ENCODE data around the gene AHRR. TPM values are rescaled to one million over a fixed set of nuclear protein-coding genes. Genes with fewer than 3 reads are reported as not detected.

AHRR gene
- polyA plus RNA-seq, 2 of the 4 experiments (the other 2 are of a cell fraction) = 1.2 to 1.7 TPM

DNA sequence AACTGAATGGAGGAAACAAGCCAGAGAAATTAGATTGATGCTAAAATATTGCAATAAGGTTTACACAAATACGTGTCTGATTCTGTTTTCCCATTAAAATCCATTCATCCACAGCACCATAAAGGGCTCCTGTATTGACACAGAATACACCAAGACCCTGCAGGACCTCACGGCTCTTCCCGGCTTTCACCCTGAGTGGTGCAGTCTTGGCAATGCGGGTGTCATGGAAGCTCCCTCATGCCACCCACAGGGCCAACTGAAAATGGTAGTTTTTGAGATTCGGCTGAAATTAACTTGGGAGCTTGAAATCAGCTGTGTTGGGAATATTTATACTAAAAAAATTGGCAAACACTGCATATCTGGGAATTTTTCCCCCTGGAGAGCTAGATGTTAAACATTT, 104.2 kb downstream of the AHRR start:
- 62% methylated on average over 5 of the region's 5 CpGs for WGBS (ENCODE audit: missing lambda C conversion rate)

DNA sequence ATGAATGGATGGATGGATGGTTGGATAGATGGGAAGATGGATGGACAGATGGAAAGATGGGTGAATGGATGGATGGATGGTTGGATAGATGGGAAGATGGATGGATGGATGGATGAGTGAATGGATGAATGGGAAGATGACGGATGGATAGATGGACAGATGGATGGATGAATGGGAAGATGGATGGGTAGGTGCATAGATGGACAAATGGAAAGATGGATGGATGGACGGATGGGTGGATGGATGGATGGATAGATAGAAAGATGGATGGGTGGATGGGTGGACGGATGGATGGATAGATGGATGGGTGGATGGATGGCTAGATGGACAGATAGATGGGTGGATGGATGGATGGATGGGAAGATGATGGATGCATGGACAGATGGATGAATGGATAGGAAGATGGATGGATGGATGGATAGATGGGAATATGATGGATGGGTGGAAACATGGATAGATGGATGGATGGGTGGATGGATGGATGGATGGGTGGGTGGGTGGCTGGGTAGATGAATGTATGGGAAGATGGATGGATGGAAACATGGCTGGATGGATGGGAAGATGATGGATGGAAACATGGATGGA, 105.0 kb downstream of the AHRR start:
- no peak overlapping the region for H3K27ac ChIP-seq
- no peak for ATAC-seq
- 0 out of 3 replicates have a peak, but pooled peaks cover 5% of the 10 kb centered on the region for H3K4me1 ChIP-seq
- H3K4me3 ChIP-seq = no peak overlapping the region
- no peak for TF ChIP-seq JUN (IDR thresholded peaks at IDR 0.05)
- TF ChIP-seq ZNF302 (CRISPR knock-in tag; IDR thresholded peaks at IDR 0.05) = no peak
- no peak for TF ChIP-seq NFE2L2 (conservative IDR thresholded peaks at IDR 0.05; ENCODE audit: low read length)
- TF ChIP-seq NPAS2 (CRISPR knock-in tag; IDR thresholded peaks at IDR 0.05; ENCODE audit: borderline replicate concordance) = no peak
- TF ChIP-seq, protein P1, sequence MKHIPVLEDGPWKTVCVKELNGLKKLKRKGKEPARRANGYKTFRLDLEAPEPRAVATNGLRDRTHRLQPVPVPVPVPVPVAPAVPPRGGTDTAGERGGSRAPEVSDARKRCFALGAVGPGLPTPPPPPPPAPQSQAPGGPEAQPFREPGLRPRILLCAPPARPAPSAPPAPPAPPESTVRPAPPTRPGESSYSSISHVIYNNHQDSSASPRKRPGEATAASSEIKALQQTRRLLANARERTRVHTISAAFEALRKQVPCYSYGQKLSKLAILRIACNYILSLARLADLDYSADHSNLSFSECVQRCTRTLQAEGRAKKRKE (CRISPR knock-in tag; IDR thresholded peaks at IDR 0.05; ENCODE audit: low read depth) = no peak
- TF ChIP-seq, protein P2, sequence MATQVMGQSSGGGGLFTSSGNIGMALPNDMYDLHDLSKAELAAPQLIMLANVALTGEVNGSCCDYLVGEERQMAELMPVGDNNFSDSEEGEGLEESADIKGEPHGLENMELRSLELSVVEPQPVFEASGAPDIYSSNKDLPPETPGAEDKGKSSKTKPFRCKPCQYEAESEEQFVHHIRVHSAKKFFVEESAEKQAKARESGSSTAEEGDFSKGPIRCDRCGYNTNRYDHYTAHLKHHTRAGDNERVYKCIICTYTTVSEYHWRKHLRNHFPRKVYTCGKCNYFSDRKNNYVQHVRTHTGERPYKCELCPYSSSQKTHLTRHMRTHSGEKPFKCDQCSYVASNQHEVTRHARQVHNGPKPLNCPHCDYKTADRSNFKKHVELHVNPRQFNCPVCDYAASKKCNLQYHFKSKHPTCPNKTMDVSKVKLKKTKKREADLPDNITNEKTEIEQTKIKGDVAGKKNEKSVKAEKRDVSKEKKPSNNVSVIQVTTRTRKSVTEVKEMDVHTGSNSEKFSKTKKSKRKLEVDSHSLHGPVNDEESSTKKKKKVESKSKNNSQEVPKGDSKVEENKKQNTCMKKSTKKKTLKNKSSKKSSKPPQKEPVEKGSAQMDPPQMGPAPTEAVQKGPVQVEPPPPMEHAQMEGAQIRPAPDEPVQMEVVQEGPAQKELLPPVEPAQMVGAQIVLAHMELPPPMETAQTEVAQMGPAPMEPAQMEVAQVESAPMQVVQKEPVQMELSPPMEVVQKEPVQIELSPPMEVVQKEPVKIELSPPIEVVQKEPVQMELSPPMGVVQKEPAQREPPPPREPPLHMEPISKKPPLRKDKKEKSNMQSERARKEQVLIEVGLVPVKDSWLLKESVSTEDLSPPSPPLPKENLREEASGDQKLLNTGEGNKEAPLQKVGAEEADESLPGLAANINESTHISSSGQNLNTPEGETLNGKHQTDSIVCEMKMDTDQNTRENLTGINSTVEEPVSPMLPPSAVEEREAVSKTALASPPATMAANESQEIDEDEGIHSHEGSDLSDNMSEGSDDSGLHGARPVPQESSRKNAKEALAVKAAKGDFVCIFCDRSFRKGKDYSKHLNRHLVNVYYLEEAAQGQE (IDR thresholded peaks at IDR 0.05) = no peak
- no peak for TF ChIP-seq HOXA7 (CRISPR knock-in tag; IDR thresholded peaks at IDR 0.05)
- no peak for TF ChIP-seq EHMT2 (IDR thresholded peaks at IDR 0.05; ENCODE audit: low read depth)
- no peak for TF ChIP-seq PHF8 (IDR thresholded peaks at IDR 0.05; ENCODE audit: borderline replicate concordance, low read depth)
- TF ChIP-seq RAD21 (conservative IDR thresholded peaks at IDR 0.05 in 1 of 2, IDR thresholded peaks at IDR 0.05 in 1 of 2) = no peak
- no peak for TF ChIP-seq FOSL2 (IDR thresholded peaks at IDR 0.05)
- no peak for TF ChIP-seq FOSL2 (CRISPR knock-in tag; IDR thresholded peaks at IDR 0.05)
- no peak for TF ChIP-seq ZFP36 (IDR thresholded peaks at IDR 0.05; ENCODE audit: borderline replicate concordance, partially characterized antibody)
- TF ChIP-seq, protein P3, sequence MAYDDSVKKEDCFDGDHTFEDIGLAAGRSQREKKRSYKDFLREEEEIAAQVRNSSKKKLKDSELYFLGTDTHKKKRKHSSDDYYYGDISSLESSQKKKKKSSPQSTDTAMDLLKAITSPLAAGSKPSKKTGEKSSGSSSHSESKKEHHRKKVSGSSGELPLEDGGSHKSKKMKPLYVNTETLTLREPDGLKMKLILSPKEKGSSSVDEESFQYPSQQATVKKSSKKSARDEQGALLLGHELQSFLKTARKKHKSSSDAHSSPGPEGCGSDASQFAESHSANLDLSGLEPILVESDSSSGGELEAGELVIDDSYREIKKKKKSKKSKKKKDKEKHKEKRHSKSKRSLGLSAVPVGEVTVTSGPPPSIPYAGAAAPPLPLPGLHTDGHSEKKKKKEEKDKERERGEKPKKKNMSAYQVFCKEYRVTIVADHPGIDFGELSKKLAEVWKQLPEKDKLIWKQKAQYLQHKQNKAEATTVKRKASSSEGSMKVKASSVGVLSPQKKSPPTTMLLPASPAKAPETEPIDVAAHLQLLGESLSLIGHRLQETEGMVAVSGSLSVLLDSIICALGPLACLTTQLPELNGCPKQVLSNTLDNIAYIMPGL (CRISPR knock-in tag; IDR thresholded peaks at IDR 0.05; ENCODE audit: borderline replicate concordance) = no peak
- no peak for TF ChIP-seq ESRRA (IDR thresholded peaks at IDR 0.05; ENCODE audit: borderline replicate concordance, low read length)
- TF ChIP-seq TFCP2L1 (CRISPR knock-in tag; IDR thresholded peaks at IDR 0.05) = no peak
- TF ChIP-seq KDM5A (IDR thresholded peaks at IDR 0.05) = no peak
- TF ChIP-seq HOXB13 (CRISPR knock-in tag; IDR thresholded peaks at IDR 0.05; ENCODE audit: low read depth) = no peak
- no peak for TF ChIP-seq CBX2 (IDR thresholded peaks at IDR 0.05; ENCODE audit: borderline replicate concordance, low read depth)
- TF ChIP-seq HDAC2 (IDR thresholded peaks at IDR 0.05) = no peak
- no peak overlapping the region for H3K4me2 ChIP-seq
- CTCF ChIA-PET = interaction anchor here (0.8 to 1.8 kb wide), 3 partner anchors 15 to 89 kb away, joined by 4 to 6 read pairs (median 4); no protein-coding TSS in a partner anchor
- POLR2A ChIA-PET = no interaction called here
- 75% methylated on average over 3 of the region's 3 CpGs for WGBS (ENCODE audit: missing lambda C conversion rate)
- no peak for FAIRE-seq
- DNase-seq (ENCODE audit: low read depth in 1 of 2, low spot score in 1 of 2) = no peak
- no peaks in the 10 kb centered on the region for H3K9me3 ChIP-seq

More for the DNA sequence above, 104.2 kb downstream of the AHRR start:
- no peak overlapping the region for H3K4me3 ChIP-seq
- FAIRE-seq (no peak), DNase-seq (ENCODE audit: low read depth in 1 of 2, low spot score in 1 of 2) (peak in 1 of 2 experiments; percentile 47), ATAC-seq (peak in 1 of 2 experiments; percentile 66; a peak in 3 of 6 replicates)
- H3K4me2 ChIP-seq = no peak overlapping the region
- no peaks in the 10 kb centered on the region for H3K9me3 ChIP-seq
- H3K27ac ChIP-seq = no peak overlapping the region
- no peak for TF ChIP-seq RCOR1 (IDR thresholded peaks at IDR 0.05; ENCODE audit: low read depth, low read length)
- TF ChIP-seq, protein P4, sequence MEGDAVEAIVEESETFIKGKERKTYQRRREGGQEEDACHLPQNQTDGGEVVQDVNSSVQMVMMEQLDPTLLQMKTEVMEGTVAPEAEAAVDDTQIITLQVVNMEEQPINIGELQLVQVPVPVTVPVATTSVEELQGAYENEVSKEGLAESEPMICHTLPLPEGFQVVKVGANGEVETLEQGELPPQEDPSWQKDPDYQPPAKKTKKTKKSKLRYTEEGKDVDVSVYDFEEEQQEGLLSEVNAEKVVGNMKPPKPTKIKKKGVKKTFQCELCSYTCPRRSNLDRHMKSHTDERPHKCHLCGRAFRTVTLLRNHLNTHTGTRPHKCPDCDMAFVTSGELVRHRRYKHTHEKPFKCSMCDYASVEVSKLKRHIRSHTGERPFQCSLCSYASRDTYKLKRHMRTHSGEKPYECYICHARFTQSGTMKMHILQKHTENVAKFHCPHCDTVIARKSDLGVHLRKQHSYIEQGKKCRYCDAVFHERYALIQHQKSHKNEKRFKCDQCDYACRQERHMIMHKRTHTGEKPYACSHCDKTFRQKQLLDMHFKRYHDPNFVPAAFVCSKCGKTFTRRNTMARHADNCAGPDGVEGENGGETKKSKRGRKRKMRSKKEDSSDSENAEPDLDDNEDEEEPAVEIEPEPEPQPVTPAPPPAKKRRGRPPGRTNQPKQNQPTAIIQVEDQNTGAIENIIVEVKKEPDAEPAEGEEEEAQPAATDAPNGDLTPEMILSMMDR (IDR thresholded peaks at IDR 0.05) = peak; percentile 34; the same call in 2 of the 3 replicates
- TF ChIP-seq RAD21 (conservative IDR thresholded peaks at IDR 0.05 in 1 of 2, IDR thresholded peaks at IDR 0.05 in 1 of 2) = peak; percentile 38 to 52; a peak in 4 of 5 replicates
- H3K4me1 ChIP-seq = 0 out of 3 replicates have a peak, but pooled peaks cover 5% of the 10 kb centered on the region
- ChIA-PET CTCF (interaction anchor here (0.8 to 1.8 kb wide), 3 partner anchors 14 to 88 kb away, joined by 4 to 6 read pairs (median 4); no protein-coding TSS in a partner anchor), POLR2A (no interaction called here)
